ENCODE data around the gene ALDH3A2. TPM values are rescaled to one million over a fixed set of nuclear protein-coding genes. Genes with fewer than 3 reads are reported as not detected.

Gene ALDH3A2
- total and polyA plus RNA-seq, 2 of the 8 experiments (the other 6 are each of a cell fraction or from before 2014, with no cell fraction given) = 20.6 to 72.9 TPM

- TF ChIP-seq CHD7 (IDR thresholded peaks at IDR 0.05; ENCODE audit: insufficient replicate concordance, low read length) (no peak), SRF (IDR thresholded peaks at IDR 0.05; ENCODE audit: low read depth, low read length) (no peak), ASH2L (IDR thresholded peaks at IDR 0.05; ENCODE audit: low read length) (no peak), RBBP5 (IDR thresholded peaks at IDR 0.05; ENCODE audit: borderline replicate concordance, low read depth, low read length) (peak; percentile 10; the same call in 1 of the 2 replicates), CREB1 (IDR thresholded peaks at IDR 0.05) (0 out of 2 replicates have a peak, but pooled peaks have one; percentile 10), POLR2AphosphoS5 (IDR thresholded peaks at IDR 0.05; ENCODE audit: low read depth, low read length) (no peak), BRCA1 (IDR thresholded peaks at IDR 0.05; ENCODE audit: low read depth, low read length) (no peak), CBX8 (IDR thresholded peaks at IDR 0.05; ENCODE audit: borderline replicate concordance, low read depth, low read length) (no peak)
These were observed 665 bp upstream of the ALDH3A2 start (continued) for GRCh38 chr17:19647697-19648474.

All from H1 (cell line).